NCI-H1694 treated with DMSO at 0.1 percent for 48 hours (cell line): ENCODE data around the gene MVB12A.
A peak's percentile ranks its signal among the peaks of the same experiment; 100 is the strongest.

Experiments
- DNase-seq: peaks from one replicate; lab custom pipeline; 2025; lab: John Stamatoyannopoulos, UW

MVB12A gene

GRCh38 chr19:17419621-17420474 lies at the start of gene MVB12A:
Gene MVB12A (plus strand): TSS chr19:17420047. CDS start chr19:17420136, 89 bp downstream.
- peak; percentile 95 for DNase-seq

- no peak for DNase-seq
These were observed 42.8 kb upstream of the MVB12A start, which contains the start of gene PLVAP for GRCh38 chr19:17376935-17377600. Gene PLVAP (minus strand): TSS chr19:17377342. CDS start chr19:17377288, 54 bp downstream.

- no peak for DNase-seq
These were observed 41.6 kb upstream of the MVB12A start for GRCh38 chr19:17378271-17378670.

GRCh38 chr19:17379221-17379631 lies 40.6 kb upstream of the MVB12A start:
- DNase-seq: no peak

GRCh38 chr19:17380426-17381138 lies 39.3 kb upstream of the MVB12A start:
- DNase-seq: no peak

GRCh38 chr19:17385878-17386611 lies 33.8 kb upstream of the MVB12A start:
- peak; percentile 25 for DNase-seq

GRCh38 chr19:17389288-17389687 lies 30.6 kb upstream of the MVB12A start:
- DNase-seq: no peak

- no peak for DNase-seq
These were observed 29.7 kb upstream of the MVB12A start for GRCh38 chr19:17389957-17390664.

- DNase-seq: peak; percentile 64
These were observed 29.0 kb upstream of the MVB12A start for GRCh38 chr19:17390665-17391370.

GRCh38 chr19:17391371-17392151 lies 28.3 kb upstream of the MVB12A start:
- no peak for DNase-seq

GRCh38 chr19:17393002-17393401 lies 26.8 kb upstream of the MVB12A start:
- DNase-seq: no peak

GRCh38 chr19:17393914-17394313 lies 25.9 kb upstream of the MVB12A start, which contains the start of gene CCDC194:
Gene CCDC194 (minus strand): TSS chr19:17394196. CDS start chr19:17394158, 38 bp downstream.
- DNase-seq: no peak

GRCh38 chr19:17394891-17395415 lies 24.9 kb upstream of the MVB12A start:
- no peak for DNase-seq

GRCh38 chr19:17398902-17399527 lies 20.8 kb upstream of the MVB12A start:
- no peak for DNase-seq

GRCh38 chr19:17401628-17402027 lies 18.2 kb upstream of the MVB12A start:
- no peak for DNase-seq

GRCh38 chr19:17402982-17403855 lies 16.6 kb upstream of the MVB12A start:
- no peak for DNase-seq

GRCh38 chr19:17404015-17404414 lies 15.8 kb upstream of the MVB12A start:
- no peak for DNase-seq
